Endodermal cell (in vitro differentiated cells): ENCODE results near the gene DCTPP1. TPM values are rescaled to one million over a fixed set of nuclear protein-coding genes. Genes with fewer than 3 reads are reported as not detected.

Source experiments
- DNase-seq: peaks from one replicate; pipeline ENCODE4 v3.0.0-alpha.2; 2017
- H3K27ac ChIP-seq: 2 replicates; pipeline ENCODE4 v1.5.1; 2013; ENCODE audit warnings: mild to moderate bottlenecking, low read depth, low read length, moderate library complexity
- H3K27me3 ChIP-seq: 2 replicates; pipeline ENCODE4 v1.6.1; 2013; ENCODE audit warnings: mild to moderate bottlenecking, low read length, moderate library complexity; ENCODE audit not compliant: insufficient read depth, control insufficient read depth, poor library complexity, severe bottlenecking
- H3K36me3 ChIP-seq: 2 replicates; pipeline ENCODE4 v1.7.0; 2013; ENCODE audit warnings: mild to moderate bottlenecking, low read length, moderate library complexity; ENCODE audit not compliant: control insufficient read depth, insufficient read depth
- H3K4me1 ChIP-seq: one replicate; pipeline ENCODE4 v1.7.0; 2013; ENCODE audit warnings: low read length; ENCODE audit not compliant: control insufficient read depth, insufficient read depth
- H3K4me3 ChIP-seq: 2 replicates; pipeline ENCODE4 v1.5.1; 2013; ENCODE audit warnings: mild to moderate bottlenecking, low read length, moderate library complexity
- H3K9ac ChIP-seq: 2 replicates; pipeline ENCODE4 v1.6.1; 2013; ENCODE audit warnings: mild to moderate bottlenecking, low read length, moderate library complexity; ENCODE audit not compliant: poor library complexity, severe bottlenecking; ENCODE audit errors: extremely low read depth
- H3K9me3 ChIP-seq: 2 replicates; pipeline ENCODE4 v1.6.1; 2013; ENCODE audit warnings: mild to moderate bottlenecking, low read length, moderate library complexity; ENCODE audit not compliant: control insufficient read depth
- H3K27ac Mint-ChIP-seq: 2 replicates; pipeline ENCODE4 v1.8.0; 2020; ENCODE audit warnings: mixed read lengths
- H3K27me3 Mint-ChIP-seq: 2 replicates; pipeline ENCODE4 v1.8.0; 2021; ENCODE audit warnings: mild to moderate bottlenecking, mixed read lengths; ENCODE audit not compliant: insufficient read depth
- H3K36me3 Mint-ChIP-seq: 2 replicates; pipeline ENCODE4 v1.8.0; 2020; ENCODE audit warnings: low read depth, mixed read lengths
- H3K4me1 Mint-ChIP-seq: 2 replicates; pipeline ENCODE4 v1.8.0; 2020; ENCODE audit warnings: mixed read lengths
- H3K4me3 Mint-ChIP-seq: 2 replicates; pipeline ENCODE4 v1.8.0; 2020; ENCODE audit warnings: mild to moderate bottlenecking, moderate library complexity, mixed read lengths
- H3K9me3 Mint-ChIP-seq: 2 replicates; pipeline ENCODE4 v1.8.0; 2020; ENCODE audit warnings: mild to moderate bottlenecking, mixed read lengths
- WGBS, 2 experiments: methylation state at CpG; one replicate each; pipeline versions ENCODE4 v1.1.5 to v1.1.7; 2013; ENCODE audit warnings: missing lambda C conversion rate in 2 of 2, mixed read lengths in 1 of 2; ENCODE audit not compliant: insufficient coverage in 1 of 2, insufficient read length in 1 of 2; 5-methylcytosine and 5-hydroxymethylcytosine counted together
- total RNA-seq, 2 donors: library from RNA; stranded (reverse); fragmentation: NEBNext Ultra II Directional in 1 of 2; extraction: Animal tissue kit (Norgen Biotek cat#: 25700) in 1 of 2; gene quantifications; 2 replicates in 1 of 2; 3 replicates in 1 of 2; pipeline ENCODE4 v1.2.1, GENCODE V29; 2021
- TF ChIP-seq, protein P1 (sequence below): fragments of 200-600 bp; sonication (generic); conservative IDR thresholded peaks from 2 replicates; pipeline ENCODE4 v1.5.0; 2021; ENCODE audit warnings: antibody characterized with exemption, mild to moderate bottlenecking

The DCTPP1 gene
- total RNA-seq, 2 donors from 2014 or later: 54.8 to 61.9 TPM

DNA sequence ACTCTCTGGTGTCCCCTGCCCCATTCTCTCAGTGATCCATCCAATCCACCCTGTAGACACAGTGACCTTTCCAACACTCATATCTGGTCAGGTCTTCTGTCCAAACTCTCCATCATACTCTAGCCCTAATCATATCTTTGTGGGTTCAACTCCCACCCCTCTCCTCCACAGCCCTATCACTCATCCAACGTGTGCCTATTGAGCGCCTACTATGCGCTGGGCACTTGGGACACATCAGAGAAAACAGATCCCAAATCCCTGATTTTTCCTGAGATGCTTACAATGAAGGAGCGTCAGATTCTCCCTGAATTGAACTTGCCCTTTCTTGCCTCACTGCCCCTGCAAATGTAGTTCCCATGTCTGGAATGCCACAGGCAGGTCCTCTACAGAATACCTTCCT, 1.8 kb downstream of the DCTPP1 start:
- Histone ChIP-seq H3K4me1 (no peaks in the 10 kb centered on the region), H3K27me3 (no peaks in the 10 kb centered on the region), H3K36me3 (peaks cover 38% of the 10 kb centered on the region), H3K9ac (no peak overlapping the region), H3K9me3 (no peaks in the 10 kb centered on the region), H3K27ac (no peak overlapping the region), H3K4me3 (no peak overlapping the region)
- H3K36me3 Mint-ChIP-seq: peaks cover 45% of the 10 kb centered on the region
- no peak overlapping the region for H3K4me3 Mint-ChIP-seq
- H3K9me3 Mint-ChIP-seq: no peaks in the 10 kb centered on the region
- no peak for DNase-seq
- WGBS, 2 experiments: 97 to 98% methylated on average over 4 of the region's 4 CpGs
- peaks cover 11% of the 10 kb centered on the region for H3K27me3 Mint-ChIP-seq
- TF ChIP-seq, protein P1, sequence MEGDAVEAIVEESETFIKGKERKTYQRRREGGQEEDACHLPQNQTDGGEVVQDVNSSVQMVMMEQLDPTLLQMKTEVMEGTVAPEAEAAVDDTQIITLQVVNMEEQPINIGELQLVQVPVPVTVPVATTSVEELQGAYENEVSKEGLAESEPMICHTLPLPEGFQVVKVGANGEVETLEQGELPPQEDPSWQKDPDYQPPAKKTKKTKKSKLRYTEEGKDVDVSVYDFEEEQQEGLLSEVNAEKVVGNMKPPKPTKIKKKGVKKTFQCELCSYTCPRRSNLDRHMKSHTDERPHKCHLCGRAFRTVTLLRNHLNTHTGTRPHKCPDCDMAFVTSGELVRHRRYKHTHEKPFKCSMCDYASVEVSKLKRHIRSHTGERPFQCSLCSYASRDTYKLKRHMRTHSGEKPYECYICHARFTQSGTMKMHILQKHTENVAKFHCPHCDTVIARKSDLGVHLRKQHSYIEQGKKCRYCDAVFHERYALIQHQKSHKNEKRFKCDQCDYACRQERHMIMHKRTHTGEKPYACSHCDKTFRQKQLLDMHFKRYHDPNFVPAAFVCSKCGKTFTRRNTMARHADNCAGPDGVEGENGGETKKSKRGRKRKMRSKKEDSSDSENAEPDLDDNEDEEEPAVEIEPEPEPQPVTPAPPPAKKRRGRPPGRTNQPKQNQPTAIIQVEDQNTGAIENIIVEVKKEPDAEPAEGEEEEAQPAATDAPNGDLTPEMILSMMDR: no peak
- H3K27ac Mint-ChIP-seq: no peak overlapping the region
- H3K4me1 Mint-ChIP-seq: peaks cover 8% of the 10 kb centered on the region

DNA sequence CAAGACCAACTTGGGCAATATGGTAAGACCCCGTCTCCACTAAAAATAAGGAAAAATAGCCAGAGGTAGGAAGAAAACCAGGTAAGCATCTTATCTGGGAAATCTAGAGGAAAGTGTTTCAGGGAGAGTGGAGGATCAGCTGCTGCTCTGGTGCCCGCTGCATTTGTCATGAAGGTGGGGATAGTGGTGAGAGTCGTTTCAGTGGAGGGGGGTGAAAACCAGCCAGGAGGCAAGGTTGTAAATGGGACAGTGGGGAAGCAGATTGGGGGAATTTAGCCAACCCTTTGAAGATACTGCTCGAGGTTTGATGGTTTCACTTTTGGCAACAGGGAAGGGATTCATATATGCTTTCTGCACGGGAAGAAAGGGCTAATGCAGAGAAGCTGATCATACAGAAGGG, 8.8 kb downstream of the DCTPP1 start:
- H3K4me3 Mint-ChIP-seq: no peak overlapping the region
- WGBS, 2 experiments: 92% methylated on average over 5 of the region's 5 CpGs

DNA sequence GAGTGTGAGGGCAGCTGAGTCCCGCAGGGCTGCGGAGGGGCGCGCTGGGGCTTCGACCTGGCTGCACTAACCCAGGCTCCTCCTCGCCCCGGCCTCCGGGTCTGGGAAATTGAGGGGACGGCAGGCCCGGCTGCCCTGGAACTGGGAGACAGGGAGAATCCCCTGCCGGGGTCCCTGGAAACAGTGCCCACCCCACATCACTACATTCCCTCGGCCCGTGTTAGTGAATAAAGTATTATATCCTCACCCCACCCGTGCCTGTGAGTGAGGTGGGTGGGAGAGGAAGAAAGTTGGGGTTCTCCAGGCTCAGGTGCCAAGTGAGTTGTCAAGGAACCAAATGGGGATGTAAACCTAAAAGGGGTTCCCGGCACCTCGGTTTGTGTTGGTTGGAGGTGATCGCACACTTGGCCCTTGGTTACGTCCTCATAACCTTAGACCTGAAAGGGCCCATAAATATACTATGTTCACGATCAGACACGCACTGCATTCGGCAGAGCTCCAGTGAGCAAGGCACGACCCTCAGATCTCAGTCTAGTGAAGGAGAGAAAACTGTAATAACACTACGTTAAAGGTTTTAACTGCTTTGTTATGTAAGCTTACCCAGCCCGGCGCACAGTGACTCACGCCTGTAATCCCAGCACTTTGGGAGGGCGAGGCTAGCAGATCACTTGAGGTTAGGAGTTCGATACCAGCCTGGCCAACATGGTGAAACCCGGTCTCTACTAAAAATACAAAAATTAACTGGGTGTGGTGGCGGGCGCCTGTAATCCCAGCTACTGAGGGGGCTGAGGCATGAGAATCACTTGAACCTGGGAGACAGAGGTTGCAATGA, 11.3 kb downstream of the DCTPP1 start:
- H3K9me3 Mint-ChIP-seq: no peaks in the 10 kb centered on the region
- DNase-seq: no peak
- WGBS, 2 experiments: 72 to 95% methylated on average over 14 to 27 of the region's 31 CpGs
- peaks cover 15% of the 10 kb centered on the region for H3K4me1 Mint-ChIP-seq
- no peaks in the 10 kb centered on the region for H3K27me3 Mint-ChIP-seq
- no peaks in the 10 kb centered on the region for H3K9me3 ChIP-seq
- peaks cover 50% of the 10 kb centered on the region for H3K36me3 Mint-ChIP-seq
- no peaks in the 10 kb centered on the region for H3K27me3 ChIP-seq
- peak overlapping the region; percentile 20 for H3K9ac ChIP-seq
- H3K4me3 ChIP-seq: peak overlapping the region; percentile 70
- H3K36me3 ChIP-seq: peaks cover 44% of the 10 kb centered on the region
- H3K4me1 ChIP-seq: no peaks in the 10 kb centered on the region
- TF ChIP-seq, protein P1: peak; percentile 3
- no peak overlapping the region for H3K27ac ChIP-seq
- peak overlapping the region; percentile 26 for H3K4me3 Mint-ChIP-seq
- no peak overlapping the region for H3K27ac Mint-ChIP-seq

More for the DNA sequence above, 8.8 kb downstream of the DCTPP1 start:
- Histone ChIP-seq H3K9me3 (no peaks in the 10 kb centered on the region), H3K27me3 (no peaks in the 10 kb centered on the region), H3K4me1 (no peaks in the 10 kb centered on the region), H3K27ac (no peak overlapping the region), H3K36me3 (peaks cover 55% of the 10 kb centered on the region), H3K9ac (no peak overlapping the region), H3K4me3 (no peak overlapping the region)
- TF ChIP-seq, protein P1: no peak
- DNase-seq: no peak
- H3K4me1 Mint-ChIP-seq: peaks cover 17% of the 10 kb centered on the region
- H3K27ac Mint-ChIP-seq: no peak overlapping the region
- H3K9me3 Mint-ChIP-seq: no peaks in the 10 kb centered on the region
- H3K27me3 Mint-ChIP-seq: no peaks in the 10 kb centered on the region
- H3K36me3 Mint-ChIP-seq: peaks cover 55% of the 10 kb centered on the region
